Activated CD8-positive, alpha-beta memory T cell treated with anti-CD3 and anti-CD28 coated beads for 36 hours (primary cell): ENCODE results near the gene DLEU7. TPM values are rescaled to one million over a fixed set of nuclear protein-coding genes. Genes with fewer than 3 reads are reported as not detected.

ENCODE experiments used
- CTCF ChIA-PET: fragments of 350-600 bp; sonication (Branson Sonifier 250); formaldehyde crosslinking; loops from one replicate; lab custom pipeline; 2021; ENCODE audit warnings: antibody characterized with exemption; lab: Charles Lee
- POLR2A ChIA-PET: fragments of 350-600 bp; sonication (Branson Sonifier 250); formaldehyde crosslinking; loops from one replicate; lab custom pipeline; 2021; ENCODE audit warnings: antibody characterized with exemption; lab: Charles Lee
- total RNA-seq, 2 experiments: library from RNA; stranded (reverse); gene quantifications; one replicate each; pipeline ENCODE4 v1.2.3, GENCODE V29; 2021

DLEU7 gene
- total RNA-seq, 2 experiments from 2014 or later = not detected

- POLR2A ChIA-PET = no interaction called here
- CTCF ChIA-PET = interaction anchor here (0.9 to 1.2 kb wide), 2 partner anchors 18 to 112 kb away, joined by 3 to 4 read pairs; no protein-coding TSS in a partner anchor
Measured at GRCh38 chr13:50800091-50800739, 43.3 kb downstream of the DLEU7 start.

DNA sequence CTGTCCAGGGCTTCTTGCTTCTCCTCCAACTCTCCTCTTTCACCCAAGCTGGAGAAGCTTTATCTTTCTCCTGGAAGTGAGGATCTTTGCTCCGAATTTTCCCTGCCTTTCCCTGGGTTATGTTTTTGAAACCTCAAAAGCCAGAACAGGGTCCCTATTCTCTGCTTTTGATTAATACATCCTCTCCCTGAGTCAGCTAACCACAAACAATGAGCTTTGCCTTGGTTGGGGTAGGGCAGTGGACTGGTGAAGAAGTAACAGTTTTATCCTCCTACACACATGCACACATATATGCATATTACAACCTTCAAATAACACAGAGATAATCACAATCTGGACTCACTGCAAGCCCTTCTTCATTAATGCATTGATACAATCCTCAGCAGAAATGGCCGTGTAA is 44.6 kb downstream of the DLEU7 start:
- ChIA-PET POLR2A (no interaction called here), CTCF (no interaction called here)

DNA sequence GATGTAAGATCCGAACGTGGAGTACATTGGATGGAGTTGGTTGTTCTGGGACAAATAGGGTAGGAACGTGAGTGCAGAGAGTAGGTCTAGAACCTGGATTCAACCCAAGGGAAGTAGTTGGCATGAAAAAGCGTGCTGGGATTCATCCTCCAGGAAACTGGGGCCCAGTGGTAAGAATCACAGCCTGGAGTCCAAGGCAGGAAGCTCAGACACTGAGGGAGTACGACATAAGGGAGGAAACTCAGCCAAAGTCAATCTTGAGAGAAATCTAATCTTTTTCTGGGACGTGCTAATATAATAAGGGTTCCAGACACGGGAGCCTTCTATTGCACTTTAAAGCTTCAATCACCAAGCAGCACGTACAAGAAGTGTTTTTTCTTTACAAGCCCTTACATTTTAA is 46.4 kb downstream of the DLEU7 start:
- ChIA-PET CTCF (no interaction called here), POLR2A (interaction anchor here (0.7 kb wide), 1 partner anchor 12 kb away, joined by 3 read pairs; no protein-coding TSS in a partner anchor)

GRCh38 chr13:50796463-50796862 is 47.0 kb downstream of the DLEU7 start:
- CTCF ChIA-PET = no interaction called here
- POLR2A ChIA-PET = no interaction called here

DNA sequence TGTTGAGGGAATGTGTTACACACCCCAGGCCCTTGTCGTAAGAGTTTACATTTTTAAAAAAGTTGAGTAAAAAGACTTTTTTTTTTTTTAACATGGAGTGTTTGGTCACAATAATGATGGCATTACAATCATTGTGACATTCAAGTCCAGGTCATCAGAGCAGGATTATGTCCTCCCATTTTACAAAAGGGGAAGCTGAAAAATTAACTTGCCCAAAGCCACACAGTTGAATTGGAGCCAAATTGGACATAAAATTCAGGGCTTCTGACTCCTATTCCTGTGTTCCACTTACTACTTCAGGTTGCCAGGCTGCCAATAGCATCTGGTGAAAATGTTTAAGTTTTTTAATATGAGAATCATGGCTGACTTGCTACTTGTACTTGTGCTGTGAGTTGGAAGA is 49.3 kb downstream of the DLEU7 start:
- ChIA-PET POLR2A (no interaction called here), CTCF (no interaction called here)

- ChIA-PET POLR2A (no interaction called here), CTCF (interaction anchor here (0.7 kb wide), 1 partner anchor 86 kb away, joined by 4 read pairs; no protein-coding TSS in a partner anchor)
Measured at GRCh38 chr13:50793026-50793425, 50.5 kb downstream of the DLEU7 start.

DNA sequence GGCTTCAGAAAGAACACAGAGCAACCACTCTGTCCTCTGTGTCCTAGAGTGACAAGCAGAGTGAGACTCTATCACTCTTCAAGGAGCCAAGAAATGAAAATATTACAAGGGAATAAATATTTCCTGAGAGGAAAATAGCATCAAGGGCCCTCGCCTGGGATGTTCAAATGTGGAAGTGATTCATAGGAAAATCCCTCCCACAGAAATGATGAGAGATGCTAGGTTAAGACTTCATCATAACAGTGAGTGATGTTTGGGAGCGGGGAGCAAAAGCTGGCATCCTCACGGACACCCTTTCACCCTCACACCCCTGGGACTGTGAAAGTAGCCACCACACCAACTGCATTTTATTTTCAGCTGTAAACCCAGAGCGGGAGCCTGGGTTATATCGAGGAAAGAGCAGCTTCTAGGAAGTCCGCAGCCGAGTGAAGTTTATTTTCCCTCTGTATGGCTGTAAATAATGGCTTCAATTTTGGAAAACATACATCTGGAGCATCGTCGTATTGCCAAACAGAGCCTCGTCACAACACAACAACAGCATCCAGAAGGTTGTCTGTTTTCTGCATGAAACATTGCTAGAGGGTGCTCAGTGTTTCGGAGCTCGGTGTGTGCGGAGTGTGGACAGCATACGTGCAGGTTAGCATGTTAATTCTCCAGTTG is 54.8 kb downstream of the DLEU7 start:
- ChIA-PET CTCF (no interaction called here), POLR2A (no interaction called here)

DNA sequence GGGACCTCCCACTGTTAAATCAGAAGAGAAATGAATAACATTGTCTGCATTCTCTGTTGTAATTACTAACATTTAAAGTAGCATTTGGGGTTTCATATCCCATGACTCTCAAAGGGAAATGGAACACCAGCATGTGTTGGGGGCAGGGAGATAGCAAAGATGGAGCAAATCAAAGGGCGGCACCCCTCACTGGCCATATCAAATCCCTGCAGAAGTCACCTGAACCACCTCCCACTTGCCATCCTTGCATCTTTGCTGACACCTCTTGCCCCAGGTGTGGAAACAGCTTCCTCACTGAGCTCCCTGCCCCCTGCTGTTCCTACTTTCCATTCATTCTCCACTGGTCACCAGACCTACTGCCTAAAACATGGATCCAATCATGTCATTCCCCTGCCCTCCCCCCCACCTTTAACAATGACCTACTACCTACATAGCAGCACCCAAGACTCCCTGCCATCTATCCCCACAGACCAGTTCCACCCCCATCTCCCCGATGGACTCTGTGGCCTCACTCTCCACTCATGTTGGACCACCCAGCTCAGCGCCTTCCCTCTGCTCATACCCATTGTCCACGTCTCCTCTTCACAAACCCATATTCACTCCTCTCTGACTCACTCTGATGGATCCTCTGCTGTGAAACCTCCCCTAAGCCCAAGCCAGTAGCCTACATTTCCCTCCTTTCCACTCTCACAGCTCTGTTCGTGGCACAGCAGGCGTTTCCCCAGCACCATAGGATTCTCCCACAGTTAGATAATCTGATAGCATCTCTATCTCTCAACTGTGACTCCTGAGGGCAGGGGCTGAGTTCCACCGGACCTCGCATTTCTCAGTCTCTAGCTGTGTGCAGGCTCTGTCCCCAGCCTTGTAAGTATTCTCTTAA is 55.9 kb downstream of the DLEU7 start:
- POLR2A ChIA-PET = no interaction called here
- CTCF ChIA-PET = no interaction called here

GRCh38 chr13:50783717-50784290 is 59.7 kb downstream of the DLEU7 start:
- ChIA-PET POLR2A (no interaction called here), CTCF (interaction anchor here (1.0 kb wide), 1 partner anchor 52 kb away, joined by 3 read pairs; no protein-coding TSS in a partner anchor)

DNA sequence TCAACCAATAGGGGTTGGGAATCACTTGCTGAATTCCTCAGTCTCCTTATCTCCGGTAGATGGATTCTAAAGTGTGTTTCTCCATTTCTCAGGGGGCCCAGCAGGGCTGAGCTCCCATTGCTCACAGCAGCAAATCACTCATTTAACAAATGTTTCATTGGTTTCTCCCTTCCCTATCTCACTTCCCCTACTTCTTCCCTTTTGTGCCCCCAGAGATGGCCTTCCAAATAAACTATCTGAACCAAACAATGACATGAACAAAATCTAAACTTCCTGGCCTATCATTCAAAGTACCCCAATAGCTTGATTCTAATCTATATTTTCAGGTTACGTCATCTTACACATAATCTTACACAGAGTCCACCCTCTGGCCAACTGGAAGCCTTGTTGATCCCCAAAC is 60.4 kb downstream of the DLEU7 start:
- ChIA-PET POLR2A (no interaction called here), CTCF (interaction anchor here (0.7 to 1.3 kb wide), 3 partner anchors 18 to 52 kb away, joined by 3 to 4 read pairs (median 3); no protein-coding TSS in a partner anchor)

DNA sequence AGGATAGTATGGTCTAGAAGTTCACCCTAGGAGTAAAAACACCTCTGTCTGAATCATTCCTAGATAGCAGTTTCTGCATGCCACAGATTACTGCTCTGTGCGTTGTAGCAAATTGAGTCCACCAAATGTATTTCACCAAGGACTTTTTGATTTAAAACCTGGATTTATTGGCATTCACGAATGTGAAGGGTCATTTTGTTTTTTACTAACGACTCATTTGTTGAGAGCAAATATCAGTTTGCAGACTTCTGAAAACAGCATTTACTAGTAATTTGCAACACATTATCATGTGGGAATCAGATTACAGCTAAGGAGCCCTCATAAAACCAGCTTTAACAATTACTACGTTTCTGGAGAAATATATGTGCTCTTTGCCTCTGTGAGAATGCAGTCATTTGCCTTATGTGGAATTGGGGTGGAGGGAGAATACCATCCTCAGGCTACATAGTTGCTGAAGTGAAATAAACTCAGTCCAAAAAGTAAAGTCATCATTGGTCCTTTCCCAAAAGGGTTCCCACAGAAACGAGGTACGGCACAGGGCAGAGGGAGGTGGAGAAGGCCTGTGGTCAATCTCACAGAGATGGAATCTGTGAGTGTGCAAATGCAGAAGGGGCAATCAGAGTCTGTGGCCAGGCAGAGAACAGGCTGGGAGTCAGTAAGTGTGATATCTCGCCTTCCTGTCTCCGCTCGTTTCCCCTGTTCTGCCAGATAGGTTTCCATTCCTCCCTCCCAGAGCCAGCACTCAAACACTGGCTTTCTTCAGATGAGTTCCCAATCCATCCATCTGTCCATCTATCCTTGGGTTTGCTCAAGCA is 63.1 kb downstream of the DLEU7 start:
- POLR2A ChIA-PET = no interaction called here
- CTCF ChIA-PET = no interaction called here

- ChIA-PET POLR2A (no interaction called here), CTCF (no interaction called here)
Measured at GRCh38 chr13:50779443-50780200, 63.9 kb downstream of the DLEU7 start.

Other genes with a start within 250 kb of the DLEU7 start
- 10 to 100 TPM; 66.4 to 68.3 TPM for gene RNASEH2B, start 66.1 kb upstream of the DLEU7 start, total RNA-seq